CD8-positive, alpha-beta memory T cell (primary cell): ENCODE measurements around the gene CTDSP2. TPM values are rescaled to one million over a fixed set of nuclear protein-coding genes. Genes with fewer than 3 reads are reported as not detected.

Experiments used
- CTCF ChIA-PET: fragments of 350-600 bp; sonication (Branson Sonifier 250); formaldehyde crosslinking; loops from one replicate; lab custom pipeline; 2021; ENCODE audit warnings: antibody characterized with exemption; lab: Charles Lee
- POLR2A ChIA-PET: fragments of 350-600 bp; sonication (Branson Sonifier 250); formaldehyde crosslinking; loops from one replicate; lab custom pipeline; 2021; ENCODE audit warnings: antibody characterized with exemption; lab: Charles Lee
- DNase-seq, 5 donors: peaks; one replicate each; pipeline versions ENCODE4 v3.0.0 to v3.0.0-alpha.2; 2020 to 2022; ENCODE audit warnings: mixed read lengths in 1 of 5
- H3K27ac ChIP-seq: one replicate; pipeline ENCODE4 v1.7.0; 2013; ENCODE audit warnings: low read depth, mild to moderate bottlenecking, low read length, moderate library complexity
- H3K27me3 ChIP-seq: 2 replicates; pipeline ENCODE4 v1.7.0; 2013; ENCODE audit warnings: low read length, mild to moderate bottlenecking; ENCODE audit not compliant: insufficient read depth, poor library complexity, severe bottlenecking
- H3K36me3 ChIP-seq: 2 replicates; pipeline ENCODE4 v1.7.0; 2013; ENCODE audit warnings: mild to moderate bottlenecking, low read length, moderate library complexity; ENCODE audit not compliant: insufficient read depth
- H3K4me1 ChIP-seq: 2 replicates; pipeline ENCODE4 v1.7.0; 2013; ENCODE audit warnings: mild to moderate bottlenecking, low read length, moderate library complexity; ENCODE audit not compliant: insufficient read depth
- H3K4me3 ChIP-seq: 2 replicates; pipeline ENCODE4 v1.7.0; 2013; ENCODE audit warnings: mild to moderate bottlenecking, low read length
- H3K9me3 ChIP-seq: 2 replicates; pipeline ENCODE4 v1.7.0; 2013; ENCODE audit warnings: mild to moderate bottlenecking, low read length
- H3K27ac Mint-ChIP-seq, 8 donors: one replicate each; pipeline ENCODE4 v1.8.0; 2020 to 2021; ENCODE audit warnings: mixed read lengths in 8 of 8, mild to moderate bottlenecking in 6 of 8, inconsistent platforms in 3 of 8, moderate library complexity in 3 of 8
- H3K27me3 Mint-ChIP-seq, 2 donors: one replicate each; pipeline ENCODE4 v1.8.0; 2020 to 2021; ENCODE audit warnings: mixed read lengths in 2 of 2, mild to moderate bottlenecking in 1 of 2, moderate library complexity in 1 of 2
- H3K36me3 Mint-ChIP-seq, 3 donors: one replicate each; pipeline ENCODE4 v1.8.0; 2020 to 2021; ENCODE audit warnings: mixed read lengths in 3 of 3, inconsistent platforms in 1 of 3, mild to moderate bottlenecking in 1 of 3
- H3K4me1 Mint-ChIP-seq, 3 donors: one replicate each; pipeline ENCODE4 v1.8.0; 2020 to 2021; ENCODE audit warnings: mixed read lengths in 3 of 3, inconsistent platforms in 1 of 3, mild to moderate bottlenecking in 1 of 3
- H3K4me3 Mint-ChIP-seq, 7 donors: one replicate each; pipeline ENCODE4 v1.8.0; 2020 to 2021; ENCODE audit warnings: mixed read lengths in 7 of 7, mild to moderate bottlenecking in 6 of 7, moderate library complexity in 4 of 7, inconsistent platforms in 2 of 7
- H3K9me3 Mint-ChIP-seq, 5 donors: one replicate each; pipeline ENCODE4 v1.8.0; 2020 to 2022; ENCODE audit warnings: mixed read lengths in 5 of 5, mild to moderate bottlenecking in 3 of 5, moderate library complexity in 2 of 5, inconsistent platforms in 1 of 5
- polyA plus RNA-seq: library from polyadenylated mRNA; unstranded; fragments of 300-500 nt; fragmentation: Illumina TruSeq; gene quantifications from one replicate; pipeline ENCODE4 v1.2.3, GENCODE V29; 2021
- total RNA-seq, 2 experiments: library from RNA; stranded (reverse); gene quantifications; one replicate each; pipeline ENCODE4 v1.2.3, GENCODE V29; 2021

Gene CTDSP2
- total and polyA plus RNA-seq, 3 experiments from 2014 or later: 55.0 to 76.4 (median 72.8) TPM

DNA sequence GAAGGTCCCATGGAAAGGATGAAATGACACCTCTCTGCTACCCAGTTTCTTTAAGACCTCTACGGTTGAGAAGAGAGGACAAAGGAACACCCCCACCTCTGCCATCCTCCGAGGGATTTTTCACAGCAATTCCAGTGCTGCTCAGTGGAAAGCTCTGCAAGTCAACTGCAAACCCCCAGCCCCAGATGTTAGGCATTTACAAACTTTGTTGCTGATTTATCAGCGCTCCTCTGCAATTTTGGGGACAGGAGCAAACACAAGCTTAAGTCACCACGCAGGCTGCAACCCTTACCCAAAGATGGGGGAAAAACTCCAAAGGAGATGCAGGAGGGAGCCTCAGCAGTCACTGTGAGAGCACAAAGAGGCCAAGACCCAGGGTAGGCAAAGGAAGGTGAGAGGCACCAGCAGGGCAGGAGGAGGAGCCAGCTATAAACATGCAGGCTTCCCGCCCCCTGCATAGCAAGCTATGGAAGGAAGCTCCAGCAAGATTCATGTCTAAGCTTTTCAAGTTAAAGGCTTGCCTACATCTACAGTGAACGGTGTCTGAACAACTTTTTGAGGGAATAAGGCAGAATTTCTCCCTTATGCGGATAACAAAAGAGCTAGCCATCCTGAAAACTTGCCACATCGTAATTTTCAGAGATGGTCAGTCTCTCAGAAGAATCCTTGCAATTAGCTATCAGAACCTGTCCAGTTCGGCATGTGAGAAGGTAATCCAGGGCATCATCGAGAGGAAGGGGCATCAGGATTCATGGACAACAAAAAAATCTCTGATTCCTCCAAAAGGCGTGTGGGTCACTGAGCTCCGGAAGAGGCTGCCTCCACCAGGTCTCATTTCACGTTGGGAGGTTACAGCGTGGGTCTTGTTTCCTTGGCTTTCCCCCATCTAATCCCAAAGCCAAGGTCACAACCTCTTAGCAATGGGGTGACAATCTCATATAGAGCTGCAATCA lies 3.9 kb downstream of the CTDSP2 start:
- DNase-seq: peak in 1 of 5 donors; percentile 43

DNA sequence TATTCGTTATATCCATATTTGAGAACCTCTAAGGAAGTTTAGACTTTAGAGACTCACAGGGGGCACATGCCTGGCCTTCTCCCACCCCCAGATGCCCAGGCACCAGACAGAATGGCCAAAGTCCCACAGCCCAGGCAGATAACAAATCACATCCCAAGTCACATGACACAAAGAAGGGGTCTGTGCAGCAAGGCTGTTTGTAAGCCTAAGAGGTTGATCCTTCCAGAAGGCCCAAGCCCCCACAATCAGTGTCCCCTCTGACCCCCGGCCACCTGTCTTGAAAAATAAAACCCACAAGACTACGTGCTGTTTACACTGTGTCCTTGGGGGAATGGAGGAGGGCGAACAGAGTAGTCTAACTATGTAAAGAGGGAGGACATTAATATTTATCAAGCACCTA lies 5.1 kb downstream of the CTDSP2 start:
- H3K9me3 Mint-ChIP-seq: no peaks in the 10 kb centered on the region
- H3K27me3 Mint-ChIP-seq: peaks cover 0 to 1% of the 10 kb centered on the region in 2 donors
- no peak for DNase-seq
- H3K27ac Mint-ChIP-seq: peak overlapping the region; percentile 83 to 96 (median 90)
- H3K4me3 Mint-ChIP-seq: peak overlapping the region in 6 of 7 donors; percentile 31 to 100 (median 90)
- peaks cover 80% of the 10 kb centered on the region for H3K4me1 ChIP-seq
- H3K4me1 Mint-ChIP-seq: peaks cover 78 to 84% (median 82%) of the 10 kb centered on the region in 3 donors
- no peaks in the 10 kb centered on the region for H3K9me3 ChIP-seq
- H3K36me3 Mint-ChIP-seq: peaks cover 0 to 23% (median 0%) of the 10 kb centered on the region in 3 donors
- CTCF ChIA-PET: no interaction called here
- H3K36me3 ChIP-seq: no peaks in the 10 kb centered on the region
- POLR2A ChIA-PET: no interaction called here
- no peak overlapping the region for H3K27ac ChIP-seq
- no peak overlapping the region for H3K4me3 ChIP-seq
- H3K27me3 ChIP-seq: no peaks in the 10 kb centered on the region

More for the DNA sequence above, 3.9 kb downstream of the CTDSP2 start:
- ChIA-PET CTCF (interaction anchor here (0.8 to 4.2 kb wide), 9 partner anchors 9 to 86 kb away, joined by 3 to 31 read pairs (median 4); no protein-coding TSS in a partner anchor), POLR2A (interaction anchor here (1.1 kb wide), 1 partner anchor 10 kb away, joined by 3 read pairs; no protein-coding TSS in a partner anchor)
- peak overlapping the region; percentile 45 for H3K4me3 ChIP-seq
- Mint-ChIP-seq H3K4me3 (peak overlapping the region; percentile 88 to 100 (median 89)), H3K4me1 (peaks cover 70 to 77% (median 71%) of the 10 kb centered on the region in 3 donors), H3K9me3 (no peaks in the 10 kb centered on the region), H3K27ac (peak overlapping the region; percentile 83 to 96 (median 92)), H3K36me3 (peaks cover 0 to 25% (median 0%) of the 10 kb centered on the region in 3 donors), H3K27me3 (peaks cover 0 to 1% of the 10 kb centered on the region in 2 donors)
- H3K27me3 ChIP-seq: no peaks in the 10 kb centered on the region
- no peaks in the 10 kb centered on the region for H3K36me3 ChIP-seq
- H3K4me1 ChIP-seq: peaks cover 71% of the 10 kb centered on the region
- H3K9me3 ChIP-seq: no peaks in the 10 kb centered on the region
- no peak overlapping the region for H3K27ac ChIP-seq

DNA sequence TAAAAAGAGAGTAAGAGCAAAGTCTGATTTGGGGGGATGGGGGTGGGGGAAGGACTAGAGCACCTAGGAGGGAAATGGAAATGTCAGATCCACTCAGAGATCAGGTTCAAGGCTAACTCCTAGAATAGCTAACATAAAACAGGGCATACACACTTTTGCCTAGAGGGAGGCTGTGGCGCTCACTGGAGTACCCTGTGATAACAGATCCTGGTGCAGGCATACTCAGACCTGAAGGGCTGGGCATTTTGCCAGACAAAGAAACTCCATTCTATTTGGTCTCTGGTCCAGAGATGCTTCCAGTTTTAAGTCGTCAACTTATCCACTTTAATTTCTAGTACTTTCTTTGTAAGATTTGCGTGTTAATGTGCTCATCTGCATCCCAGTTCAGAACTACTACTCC lies 5.8 kb downstream of the CTDSP2 start:
- POLR2A ChIA-PET: no interaction called here
- Mint-ChIP-seq H3K4me3 (peak overlapping the region in 6 of 7 donors; percentile 6 to 92 (median 69)), H3K27ac (peak overlapping the region; percentile 83 to 96 (median 90)), H3K4me1 (peaks cover 85 to 91% (median 89%) of the 10 kb centered on the region in 3 donors), H3K36me3 (peaks cover 0 to 21% (median 0%) of the 10 kb centered on the region in 3 donors), H3K9me3 (no peaks in the 10 kb centered on the region), H3K27me3 (peaks cover 0 to 1% of the 10 kb centered on the region in 2 donors)
- Histone ChIP-seq H3K4me3 (no peak overlapping the region), H3K36me3 (no peaks in the 10 kb centered on the region), H3K27ac (no peak overlapping the region), H3K27me3 (no peaks in the 10 kb centered on the region), H3K4me1 (peaks cover 88% of the 10 kb centered on the region), H3K9me3 (no peaks in the 10 kb centered on the region)
- CTCF ChIA-PET: no interaction called here
- no peak for DNase-seq

DNA sequence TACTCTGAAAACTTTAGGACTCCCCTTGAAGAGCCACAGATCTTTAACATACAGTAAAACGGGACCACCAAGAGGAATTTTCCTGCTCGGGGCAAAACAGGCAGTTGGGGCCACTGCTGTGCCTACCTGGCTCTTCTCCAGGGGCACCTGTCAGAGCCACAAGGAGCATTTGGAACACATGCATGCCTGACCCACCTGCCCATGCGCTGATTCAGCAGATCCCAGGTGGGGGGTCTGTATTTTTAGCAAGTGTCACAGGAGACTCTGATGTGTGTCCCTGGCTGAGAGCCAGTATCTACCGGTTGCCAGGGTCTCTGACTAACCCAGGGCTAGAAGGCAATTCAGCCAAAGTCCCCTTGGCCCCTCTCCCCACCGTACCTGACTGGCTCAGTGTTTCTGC lies 6.5 kb downstream of the CTDSP2 start:
- no peaks in the 10 kb centered on the region for H3K27me3 ChIP-seq
- peak overlapping the region; percentile 46 to 96 (median 86) for H3K27ac Mint-ChIP-seq
- no peak for DNase-seq
- no peaks in the 10 kb centered on the region for H3K36me3 ChIP-seq
- POLR2A ChIA-PET: no interaction called here
- H3K4me3 ChIP-seq: no peak overlapping the region
- no peaks in the 10 kb centered on the region for H3K9me3 ChIP-seq
- H3K4me1 Mint-ChIP-seq: peaks cover 91 to 98% (median 95%) of the 10 kb centered on the region in 3 donors
- no peak overlapping the region for H3K27ac ChIP-seq
- peak overlapping the region in 4 of 7 donors; percentile 5 to 50 (median 34) for H3K4me3 Mint-ChIP-seq
- H3K9me3 Mint-ChIP-seq: no peaks in the 10 kb centered on the region
- H3K4me1 ChIP-seq: peaks cover 95% of the 10 kb centered on the region
- peaks cover 0 to 20% (median 0%) of the 10 kb centered on the region in 3 donors for H3K36me3 Mint-ChIP-seq
- H3K27me3 Mint-ChIP-seq: peaks cover 0 to 1% of the 10 kb centered on the region in 2 donors
- CTCF ChIA-PET: interaction anchor here (1.0 kb wide), 1 partner anchor 8 kb away, joined by 3 read pairs; no protein-coding TSS in a partner anchor

DNA sequence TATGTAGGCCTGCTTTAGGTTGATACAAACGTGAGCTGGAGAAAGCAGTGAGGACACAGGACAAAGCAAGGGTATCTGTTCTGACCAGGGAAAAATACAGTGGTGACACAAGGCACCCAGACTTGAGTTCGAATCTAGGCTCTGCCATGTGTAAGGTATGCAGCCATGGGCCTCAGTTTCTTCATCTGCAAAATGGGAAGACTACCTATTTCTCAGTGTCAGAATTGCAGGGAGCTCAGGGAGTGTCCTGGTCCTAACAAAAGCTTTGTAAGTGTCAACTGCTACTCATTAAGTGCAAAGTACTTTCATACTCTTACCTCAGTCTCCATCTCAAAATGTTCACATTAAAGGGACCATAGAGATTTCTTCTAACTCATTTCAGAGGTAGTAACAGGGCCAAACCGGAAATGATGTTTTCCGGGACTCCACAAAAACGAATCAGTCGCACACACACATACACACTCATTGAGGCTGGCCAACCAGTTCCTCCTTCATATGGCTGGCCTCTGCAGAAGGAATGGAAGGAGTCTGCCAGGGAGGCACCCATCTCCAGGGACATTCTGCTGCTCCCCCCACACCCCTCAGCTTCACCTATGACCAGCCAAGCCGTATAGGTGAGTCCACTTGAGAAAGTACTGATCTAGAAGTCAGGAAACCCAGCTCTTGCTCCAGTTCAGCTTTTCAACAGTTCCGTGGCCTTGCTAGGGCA lies 7.8 kb downstream of the CTDSP2 start:
- POLR2A ChIA-PET: no interaction called here
- no peaks in the 10 kb centered on the region for H3K9me3 Mint-ChIP-seq
- H3K27ac Mint-ChIP-seq: peak overlapping the region; percentile 83 to 98 (median 92)
- H3K4me3 Mint-ChIP-seq: peak overlapping the region; percentile 16 to 71 (median 58)
- no peak overlapping the region for H3K27ac ChIP-seq
- peaks cover 93 to 97% (median 95%) of the 10 kb centered on the region in 3 donors for H3K4me1 Mint-ChIP-seq
- peaks cover 98% of the 10 kb centered on the region for H3K4me1 ChIP-seq
- no peaks in the 10 kb centered on the region for H3K9me3 ChIP-seq
- H3K27me3 Mint-ChIP-seq: no peaks in the 10 kb centered on the region
- H3K27me3 ChIP-seq: no peaks in the 10 kb centered on the region
- peaks cover 0 to 15% (median 0%) of the 10 kb centered on the region in 3 donors for H3K36me3 Mint-ChIP-seq
- CTCF ChIA-PET: interaction anchor here (1.0 to 7.3 kb wide), 5 partner anchors 8 to 65 kb away, joined by 3 to 78 read pairs (median 7); partner anchors contain the start of gene CTDSP2
- DNase-seq: peak in 1 of 5 donors; percentile 38
- peak overlapping the region; percentile 9 for H3K4me3 ChIP-seq
- H3K36me3 ChIP-seq: no peaks in the 10 kb centered on the region

DNA sequence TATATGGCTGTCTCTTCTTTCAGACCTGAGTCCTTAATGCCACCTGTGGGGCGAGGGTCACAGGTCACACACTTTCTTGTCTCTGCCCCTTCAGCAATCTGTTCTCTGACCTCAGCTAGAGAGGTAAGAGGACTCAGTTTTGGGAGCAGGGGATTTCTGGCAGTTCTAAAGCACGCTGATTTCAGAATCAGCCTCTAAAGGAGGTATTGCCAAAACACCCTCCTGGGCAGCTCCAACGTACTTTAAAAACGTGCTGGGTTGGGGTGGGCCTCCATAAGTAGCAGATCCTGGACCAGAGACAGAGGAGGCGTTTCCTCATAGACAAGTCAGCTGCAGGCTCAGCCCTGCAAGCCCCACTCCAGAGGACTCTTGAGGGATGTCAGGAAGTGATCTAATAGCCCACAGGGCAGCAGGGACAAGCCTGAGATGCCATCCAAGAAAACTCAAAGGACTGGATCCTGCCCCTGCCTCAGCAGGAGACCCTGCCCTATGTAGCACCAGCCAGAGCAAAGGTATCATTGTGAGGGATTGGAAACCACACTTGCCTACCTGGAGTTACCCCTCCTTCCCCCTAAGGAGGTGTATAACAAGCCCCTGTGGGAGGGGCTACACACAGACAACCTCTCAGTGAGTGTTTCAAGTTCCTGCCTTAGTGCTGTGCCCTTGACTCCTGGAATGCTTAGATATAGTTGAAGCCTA lies 8.5 kb downstream of the CTDSP2 start:
- DNase-seq: peak in 1 of 5 donors; percentile 52
- Mint-ChIP-seq H3K27me3 (no peaks in the 10 kb centered on the region), H3K4me3 (peak overlapping the region; percentile 16 to 71 (median 58)), H3K36me3 (peaks cover 0 to 8% (median 0%) of the 10 kb centered on the region in 3 donors), H3K4me1 (peaks cover 93 to 97% (median 95%) of the 10 kb centered on the region in 3 donors), H3K27ac (peak overlapping the region; percentile 83 to 98 (median 92)), H3K9me3 (no peaks in the 10 kb centered on the region)
- no peaks in the 10 kb centered on the region for H3K27me3 ChIP-seq
- H3K36me3 ChIP-seq: no peaks in the 10 kb centered on the region
- H3K9me3 ChIP-seq: no peaks in the 10 kb centered on the region
- no peak overlapping the region for H3K27ac ChIP-seq
- CTCF ChIA-PET: interaction anchor here (1.2 to 7.3 kb wide), 6 partner anchors 9 to 66 kb away, joined by 3 to 78 read pairs (median 6); partner anchors contain the start of gene CTDSP2
- POLR2A ChIA-PET: interaction anchor here (1.2 to 2.9 kb wide), 2 partner anchors 8 to 61 kb away, joined by 3 to 10 read pairs; partner anchors contain the start of gene CTDSP2
- H3K4me1 ChIP-seq: peaks cover 98% of the 10 kb centered on the region
- H3K4me3 ChIP-seq: no peak overlapping the region
